GOT3 (cell line): ENCODE measurements around the gene SIDT1.

Experiments used
- DNase-seq: peaks from one replicate; lab custom pipeline; 2025; ENCODE audit warnings: mixed read lengths; lab: John Stamatoyannopoulos, UW

SIDT1 gene

GRCh38 chr3:113531826-113532697 lies at the start of gene SIDT1:
Gene SIDT1, plus strand, starts transcription at chr3:113532555. Its CDS starts 467 bp downstream, at chr3:113533022.
- DNase-seq: no peak

GRCh38 chr3:113485161-113485609 lies 47.2 kb upstream of the SIDT1 start:
- no peak for DNase-seq

GRCh38 chr3:113495035-113495434 lies 37.3 kb upstream of the SIDT1 start:
- no peak for DNase-seq

GRCh38 chr3:113496924-113497323 lies 35.4 kb upstream of the SIDT1 start:
- DNase-seq: no peak

- no peak for DNase-seq
Measured at GRCh38 chr3:113498221-113499005, 33.9 kb upstream of the SIDT1 start.

- no peak for DNase-seq
Measured at GRCh38 chr3:113499081-113499480, 33.3 kb upstream of the SIDT1 start.

GRCh38 chr3:113501597-113501996 lies 30.8 kb upstream of the SIDT1 start:
- no peak for DNase-seq

GRCh38 chr3:113505867-113506266 lies 26.5 kb upstream of the SIDT1 start:
- DNase-seq: no peak

- DNase-seq: no peak
Measured at GRCh38 chr3:113507501-113508067, 24.8 kb upstream of the SIDT1 start.

- no peak for DNase-seq
Measured at GRCh38 chr3:113508966-113509365, 23.4 kb upstream of the SIDT1 start.

- no peak for DNase-seq
Measured at GRCh38 chr3:113514265-113514769, 18.0 kb upstream of the SIDT1 start.

- no peak for DNase-seq
Measured at GRCh38 chr3:113516115-113516505, 16.2 kb upstream of the SIDT1 start.

- no peak for DNase-seq
Measured at GRCh38 chr3:113521981-113522380, 10.4 kb upstream of the SIDT1 start.

- DNase-seq: no peak
Measured at GRCh38 chr3:113523241-113523640, 9.1 kb upstream of the SIDT1 start.

- DNase-seq: no peak
Measured at GRCh38 chr3:113532698-113533533, 561 bp downstream of the SIDT1 start.

GRCh38 chr3:113533534-113533892 lies 1.2 kb downstream of the SIDT1 start:
- DNase-seq: no peak

- no peak for DNase-seq
Measured at GRCh38 chr3:113534365-113534764, 2.0 kb downstream of the SIDT1 start.

- DNase-seq: no peak
Measured at GRCh38 chr3:113535898-113536297, 3.5 kb downstream of the SIDT1 start.

GRCh38 chr3:113536627-113537101 lies 4.3 kb downstream of the SIDT1 start:
- no peak for DNase-seq

- DNase-seq: no peak
Measured at GRCh38 chr3:113537155-113537554, 4.8 kb downstream of the SIDT1 start.

GRCh38 chr3:113541519-113541918 lies 9.2 kb downstream of the SIDT1 start:
- no peak for DNase-seq
